Measurements from ENCODE around the gene MAFG. TPM values are rescaled to one million over a fixed set of nuclear protein-coding genes. Genes with fewer than 3 reads are reported as not detected.

The MAFG gene
- total RNA-seq, 4 donors from 2014 or later, result 9.7 to 23.1 (median 12.7) TPM

- intact Hi-C loops (cut with DNase I; ENCODE audit: low total_unique reads), result no loop called here
- Histone ChIP-seq H3K9me3 (no peaks in the 10 kb centered on the region), H3K27me3 (no peaks in the 10 kb centered on the region), H3K4me1 (no peaks in the 10 kb centered on the region), H3K36me3 (no peaks in the 10 kb centered on the region), H3K4me3 (no peak overlapping the region), H3K27ac (no peak overlapping the region)
- TF ChIP-seq, protein P1, sequence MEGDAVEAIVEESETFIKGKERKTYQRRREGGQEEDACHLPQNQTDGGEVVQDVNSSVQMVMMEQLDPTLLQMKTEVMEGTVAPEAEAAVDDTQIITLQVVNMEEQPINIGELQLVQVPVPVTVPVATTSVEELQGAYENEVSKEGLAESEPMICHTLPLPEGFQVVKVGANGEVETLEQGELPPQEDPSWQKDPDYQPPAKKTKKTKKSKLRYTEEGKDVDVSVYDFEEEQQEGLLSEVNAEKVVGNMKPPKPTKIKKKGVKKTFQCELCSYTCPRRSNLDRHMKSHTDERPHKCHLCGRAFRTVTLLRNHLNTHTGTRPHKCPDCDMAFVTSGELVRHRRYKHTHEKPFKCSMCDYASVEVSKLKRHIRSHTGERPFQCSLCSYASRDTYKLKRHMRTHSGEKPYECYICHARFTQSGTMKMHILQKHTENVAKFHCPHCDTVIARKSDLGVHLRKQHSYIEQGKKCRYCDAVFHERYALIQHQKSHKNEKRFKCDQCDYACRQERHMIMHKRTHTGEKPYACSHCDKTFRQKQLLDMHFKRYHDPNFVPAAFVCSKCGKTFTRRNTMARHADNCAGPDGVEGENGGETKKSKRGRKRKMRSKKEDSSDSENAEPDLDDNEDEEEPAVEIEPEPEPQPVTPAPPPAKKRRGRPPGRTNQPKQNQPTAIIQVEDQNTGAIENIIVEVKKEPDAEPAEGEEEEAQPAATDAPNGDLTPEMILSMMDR (IDR thresholded peaks at IDR 0.05), result no peak
- TF ChIP-seq POLR2A (IDR thresholded peaks at IDR 0.05), result no peak
- no peak for DNase-seq
These were observed 4.9 kb upstream of the MAFG start for GRCh38 chr17:81932333-81932983.

GRCh38 chr17:81931557-81932332 is 4.2 kb upstream of the MAFG start:
- no peaks in the 10 kb centered on the region for H3K27me3 ChIP-seq
- no peak for DNase-seq
- TF ChIP-seq, protein P1 (IDR thresholded peaks at IDR 0.05), result no peak
- TF ChIP-seq POLR2A (IDR thresholded peaks at IDR 0.05), result no peak
- no peak overlapping the region for H3K27ac ChIP-seq
- no peaks in the 10 kb centered on the region for H3K9me3 ChIP-seq
- no peak overlapping the region for H3K4me3 ChIP-seq
- H3K36me3 ChIP-seq, result no peaks in the 10 kb centered on the region
- H3K4me1 ChIP-seq, result no peaks in the 10 kb centered on the region
- intact Hi-C loops (cut with DNase I; ENCODE audit: low total_unique reads), result no loop called here

GRCh38 chr17:81931189-81931556 is 3.6 kb upstream of the MAFG start:
- H3K27ac ChIP-seq, result no peak overlapping the region
- intact Hi-C loops (cut with DNase I; ENCODE audit: low total_unique reads), result no loop called here
- TF ChIP-seq, protein P1 (IDR thresholded peaks at IDR 0.05), result no peak
- TF ChIP-seq POLR2A (IDR thresholded peaks at IDR 0.05), result no peak
- H3K9me3 ChIP-seq, result no peaks in the 10 kb centered on the region
- H3K36me3 ChIP-seq, result no peaks in the 10 kb centered on the region
- H3K27me3 ChIP-seq, result no peaks in the 10 kb centered on the region
- DNase-seq, result no peak
- peaks cover 0 to under 1% of the 10 kb centered on the region in 2 donors for H3K4me1 ChIP-seq
- no peak overlapping the region for H3K4me3 ChIP-seq

DNA sequence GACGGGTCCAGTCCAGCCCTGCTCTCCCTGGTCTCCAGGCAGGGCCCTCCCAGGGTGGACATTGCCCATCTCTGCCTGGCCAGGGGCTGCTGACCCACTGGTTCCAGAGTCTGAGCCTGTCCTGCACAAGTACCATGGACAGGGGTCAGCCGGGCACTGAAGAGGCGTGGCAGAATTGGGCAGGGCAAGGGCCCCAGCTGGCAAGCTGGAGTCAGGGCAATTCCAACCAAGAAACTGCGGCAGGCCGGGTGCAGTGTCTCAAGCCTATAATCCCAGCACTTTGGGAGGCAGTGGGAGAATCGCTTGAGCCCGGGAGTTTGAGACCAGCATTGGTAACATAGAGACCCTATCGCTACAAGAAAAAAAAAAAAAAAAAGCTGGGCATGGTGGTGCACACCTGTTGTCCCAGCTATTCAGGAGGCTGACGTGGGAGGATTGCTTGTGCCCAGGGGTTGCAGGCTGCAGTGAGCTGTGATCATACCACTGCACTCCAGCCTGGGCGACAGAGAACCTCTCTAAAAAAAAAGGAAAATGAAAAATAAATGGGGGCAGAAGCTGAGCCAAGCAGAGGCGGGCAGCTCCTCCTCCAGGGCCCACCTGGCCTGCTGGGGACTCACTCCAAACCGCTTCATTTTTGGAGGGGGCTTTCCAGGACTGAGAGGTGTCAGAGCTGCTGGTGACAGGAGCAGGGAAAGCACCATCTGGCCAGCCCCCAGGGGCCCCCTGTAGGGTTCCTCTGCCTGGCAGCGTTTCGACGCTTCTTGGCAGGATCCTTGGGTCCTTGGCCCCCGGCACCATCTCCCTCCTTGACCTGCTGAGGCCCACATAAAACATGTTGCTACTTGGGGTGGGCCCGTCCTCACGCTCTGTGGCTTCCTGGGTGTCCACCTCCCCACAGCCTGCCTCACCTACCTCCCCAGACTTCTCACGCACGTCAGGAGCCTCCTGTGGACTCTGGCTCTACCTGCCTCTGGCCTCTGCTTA is 2.9 kb upstream of the MAFG start:
- Histone ChIP-seq H3K4me1 (peaks cover 0 to 3% of the 10 kb centered on the region in 2 donors), H3K27me3 (no peaks in the 10 kb centered on the region), H3K9me3 (no peaks in the 10 kb centered on the region), H3K4me3 (no peak overlapping the region), H3K36me3 (no peaks in the 10 kb centered on the region), H3K27ac (no peak overlapping the region)
- intact Hi-C loops (cut with DNase I; ENCODE audit: low total_unique reads), result no loop called here
- no peak for DNase-seq
- TF ChIP-seq, protein P1 (IDR thresholded peaks at IDR 0.05), result no peak
- no peak for TF ChIP-seq POLR2A (IDR thresholded peaks at IDR 0.05)
